Mononuclear cell (primary cell): ENCODE data around the gene MPV17. TPM values are rescaled to one million over a fixed set of nuclear protein-coding genes. Genes with fewer than 3 reads are reported as not detected.
A peak's percentile ranks its signal among the peaks of the same experiment; 100 is the strongest.
"Not testable (repeated sequence)": the region's sequence is repeated elsewhere in the genome, so short reads cannot be mapped to it uniquely, and the experiment has no call there.

ENCODE experiments used
- H3K27me3 ChIP-seq: 2 replicates; pipeline ENCODE4 v1.6.0; 2011; ENCODE audit warnings: low read length, control low read depth; ENCODE audit not compliant: insufficient read depth
- H3K4me1 ChIP-seq: 2 replicates; pipeline ENCODE4 v1.5.1; 2011; ENCODE audit warnings: mild to moderate bottlenecking, low read length, control low read depth; ENCODE audit not compliant: insufficient read depth
- H3K4me3 ChIP-seq: 2 replicates; pipeline ENCODE4 v1.5.1; 2011; ENCODE audit warnings: mild to moderate bottlenecking, low read length, moderate library complexity
- H3K9me3 ChIP-seq: 2 replicates; pipeline ENCODE4 v1.5.1; 2011; ENCODE audit warnings: low read depth, mild to moderate bottlenecking, control low read depth, low read length
- total RNA-seq: library from RNA; depleted of rRNA; stranded (reverse); fragments of >200 nt; gene quantifications from one replicate; pipeline ENCODE4 v1.2.3, GENCODE V29; 2012

The MPV17 gene
- total RNA-seq, 1 donor = 30.5 TPM

- no peaks in the 10 kb centered on the region for H3K27me3 ChIP-seq
Measured at GRCh38 chr2:27350106-27350693, 27.3 kb upstream of the MPV17 start.

GRCh38 chr2:27347641-27348040 lies 24.7 kb upstream of the MPV17 start:
- Histone ChIP-seq H3K27me3 (no peaks in the 10 kb centered on the region), H3K4me3 (no peak overlapping the region), H3K9me3 (no peaks in the 10 kb centered on the region), H3K4me1 (peaks cover 10% of the 10 kb centered on the region)

More at GRCh38 chr2:27350106-27350693, 27.3 kb upstream of the MPV17 start:
- H3K9me3 ChIP-seq = no peaks in the 10 kb centered on the region
- peaks cover 30% of the 10 kb centered on the region for H3K4me1 ChIP-seq
- H3K4me3 ChIP-seq = no peak overlapping the region

GRCh38 chr2:27336173-27336572 lies 13.3 kb upstream of the MPV17 start:
- Histone ChIP-seq H3K4me3 (no peak overlapping the region), H3K4me1 (no peaks in the 10 kb centered on the region), H3K27me3 (no peaks in the 10 kb centered on the region), H3K9me3 (no peaks in the 10 kb centered on the region)

GRCh38 chr2:27335311-27335710 lies 12.4 kb upstream of the MPV17 start:
- Histone ChIP-seq H3K4me1 (no peaks in the 10 kb centered on the region), H3K27me3 (no peaks in the 10 kb centered on the region), H3K4me3 (no peak overlapping the region), H3K9me3 (no peaks in the 10 kb centered on the region)

- no peak overlapping the region for H3K4me3 ChIP-seq
- H3K9me3 ChIP-seq = no peaks in the 10 kb centered on the region
- peaks cover 15% of the 10 kb centered on the region for H3K4me1 ChIP-seq
- H3K27me3 ChIP-seq = no peaks in the 10 kb centered on the region
Measured at GRCh38 chr2:27324720-27325119, 1.8 kb upstream of the MPV17 start.

- no peaks in the 10 kb centered on the region for H3K27me3 ChIP-seq
- H3K4me1 ChIP-seq = peaks cover 15% of the 10 kb centered on the region
- H3K4me3 ChIP-seq = peak overlapping the region; percentile 64
- no peaks in the 10 kb centered on the region for H3K9me3 ChIP-seq
Measured at GRCh38 chr2:27323596-27324285, 844 bp upstream of the MPV17 start.

- Histone ChIP-seq H3K4me1 (peaks cover 15% of the 10 kb centered on the region), H3K9me3 (no peaks in the 10 kb centered on the region), H3K27me3 (no peaks in the 10 kb centered on the region), H3K4me3 (peak overlapping the region; percentile 64)
Measured at GRCh38 chr2:27322301-27322765, 564 bp downstream of the MPV17 start.

GRCh38 chr2:27320958-27321543 lies 1.8 kb downstream of the MPV17 start:
- Histone ChIP-seq H3K4me3 (no peak overlapping the region), H3K4me1 (peaks cover 15% of the 10 kb centered on the region), H3K9me3 (no peaks in the 10 kb centered on the region), H3K27me3 (no peaks in the 10 kb centered on the region)

- H3K4me1 ChIP-seq = peaks cover 15% of the 10 kb centered on the region
- H3K27me3 ChIP-seq, H3K4me3 ChIP-seq, H3K9me3 ChIP-seq: not testable (repeated sequence)
Measured at GRCh38 chr2:27319839-27320238, 3.1 kb downstream of the MPV17 start.

- Histone ChIP-seq H3K9me3 (no peaks in the 10 kb centered on the region), H3K27me3 (no peaks in the 10 kb centered on the region), H3K4me3 (no peak overlapping the region), H3K4me1 (peaks cover under 1% of the 10 kb centered on the region)
Measured at GRCh38 chr2:27316655-27317412, 6.1 kb downstream of the MPV17 start.

GRCh38 chr2:27315122-27315521 lies 7.8 kb downstream of the MPV17 start:
- H3K9me3 ChIP-seq = no peaks in the 10 kb centered on the region
- no peak overlapping the region for H3K4me3 ChIP-seq
- no peaks in the 10 kb centered on the region for H3K4me1 ChIP-seq
- H3K27me3 ChIP-seq = no peaks in the 10 kb centered on the region

GRCh38 chr2:27314709-27315108 lies 8.2 kb downstream of the MPV17 start:
- Histone ChIP-seq H3K4me1 (no peaks in the 10 kb centered on the region), H3K9me3 (no peaks in the 10 kb centered on the region), H3K4me3 (no peak overlapping the region), H3K27me3 (no peaks in the 10 kb centered on the region)

GRCh38 chr2:27313882-27314645 lies 8.8 kb downstream of the MPV17 start:
- no peaks in the 10 kb centered on the region for H3K9me3 ChIP-seq
- no peak overlapping the region for H3K4me3 ChIP-seq
- H3K27me3 ChIP-seq = no peaks in the 10 kb centered on the region
- no peaks in the 10 kb centered on the region for H3K4me1 ChIP-seq

GRCh38 chr2:27312152-27312551 lies 10.7 kb downstream of the MPV17 start:
- peaks cover 2% of the 10 kb centered on the region for H3K4me1 ChIP-seq
- H3K27me3 ChIP-seq = peaks cover 12% of the 10 kb centered on the region
- no peaks in the 10 kb centered on the region for H3K9me3 ChIP-seq
- no peak overlapping the region for H3K4me3 ChIP-seq
